Measurements from ENCODE around the gene DCAF17. TPM values are rescaled to one million over a fixed set of nuclear protein-coding genes. Genes with fewer than 3 reads are reported as not detected.

The DCAF17 gene
- total and polyA plus RNA-seq, 4 experiments from 2014 or later: 11.3 to 30.3 (median 19.5) TPM

GRCh38 chr2:171404261-171404660 lies 29.8 kb upstream of the DCAF17 start:
- no peak overlapping the region for H3K27ac ChIP-seq (ENCODE audit: low read depth, low read length)
- Mint-ChIP-seq H3K27ac (no peak overlapping the region), H3K4me3 (peak overlapping the region in 1 of 8 donors; percentile 36), H3K9me3 (peaks cover 3 to 9% (median 6%) of the 10 kb centered on the region in 8 donors), H3K27me3 (no peaks in the 10 kb centered on the region), H3K36me3 (peaks cover 1 to 12% of the 10 kb centered on the region in 2 donors), H3K4me1 (peaks cover 28 to 39% (median 33%) of the 10 kb centered on the region in 4 donors)
- no peaks in the 10 kb centered on the region for H3K9me3 ChIP-seq (ENCODE audit: control insufficient read depth in 1 of 2, low read length in 2 of 2)
- no peak for DNase-seq
- intact Hi-C loops (cut with micrococcal nuclease): no loop called here
- CTCF ChIA-PET (ENCODE audit: partially characterized antibody): no interaction called here
- H3K4me1 ChIP-seq (ENCODE audit: insufficient read depth, low read length): peaks cover 33% of the 10 kb centered on the region
- no peaks in the 10 kb centered on the region for H3K27me3 ChIP-seq (ENCODE audit: insufficient read depth, low read length)
- POLR2A ChIA-PET (ENCODE audit: partially characterized antibody): no interaction called here
- no peak overlapping the region for H3K4me3 ChIP-seq (ENCODE audit: low read length in 2 of 2)
- no peaks in the 10 kb centered on the region for H3K36me3 ChIP-seq (ENCODE audit: insufficient read depth, low read length)

GRCh38 chr2:171404719-171405118 lies 29.3 kb upstream of the DCAF17 start:
- Mint-ChIP-seq H3K27me3 (no peaks in the 10 kb centered on the region), H3K4me1 (peaks cover 27 to 43% (median 32%) of the 10 kb centered on the region in 4 donors), H3K36me3 (peaks cover 1 to 12% of the 10 kb centered on the region in 2 donors), H3K4me3 (no peak overlapping the region), H3K9me3 (peaks cover 3 to 9% (median 6%) of the 10 kb centered on the region in 8 donors), H3K27ac (peak overlapping the region in 2 of 7 donors; percentile 9 to 23)
- ChIA-PET POLR2A (ENCODE audit: partially characterized antibody) (no interaction called here), CTCF (ENCODE audit: partially characterized antibody) (no interaction called here)
- DNase-seq: no peak
- no peak overlapping the region for H3K4me3 ChIP-seq (ENCODE audit: low read length in 2 of 2)
- H3K36me3 ChIP-seq (ENCODE audit: insufficient read depth, low read length): no peaks in the 10 kb centered on the region
- H3K9me3 ChIP-seq (ENCODE audit: control insufficient read depth in 1 of 2, low read length in 2 of 2): no peaks in the 10 kb centered on the region
- intact Hi-C loops (cut with micrococcal nuclease): no loop called here
- H3K27me3 ChIP-seq (ENCODE audit: insufficient read depth, low read length): no peaks in the 10 kb centered on the region
- H3K27ac ChIP-seq (ENCODE audit: low read depth, low read length): no peak overlapping the region
- peaks cover 30% of the 10 kb centered on the region for H3K4me1 ChIP-seq (ENCODE audit: insufficient read depth, low read length)

DNA sequence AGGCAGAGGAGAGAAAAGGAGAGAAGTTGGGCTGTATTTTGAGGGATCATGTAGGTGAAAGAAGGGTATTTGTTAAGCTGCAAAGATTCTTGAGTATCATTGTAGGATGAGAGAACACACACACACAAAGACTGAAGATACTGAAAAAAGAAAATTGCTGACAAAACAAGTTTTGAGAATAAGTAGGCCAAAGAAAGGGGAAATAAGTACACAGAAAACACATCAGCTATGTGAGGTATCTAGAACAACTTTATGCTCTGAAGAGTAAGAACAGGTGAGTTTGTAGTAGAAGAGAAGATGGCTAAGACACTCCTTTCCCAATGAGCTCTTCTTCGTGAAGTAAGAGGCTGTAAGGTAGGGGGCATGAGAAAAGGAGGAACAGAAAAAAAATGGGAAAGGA lies 28.5 kb upstream of the DCAF17 start:
- intact Hi-C loops (cut with micrococcal nuclease): no loop called here
- H3K27ac Mint-ChIP-seq: peak overlapping the region in 4 of 7 donors; percentile 15 to 63 (median 28)
- no peak overlapping the region for H3K27ac ChIP-seq (ENCODE audit: low read depth, low read length)

GRCh38 chr2:171406044-171406443 lies 28.0 kb upstream of the DCAF17 start:
- Mint-ChIP-seq H3K9me3 (peaks cover 3 to 9% (median 6%) of the 10 kb centered on the region in 8 donors), H3K36me3 (peaks cover 1 to 12% of the 10 kb centered on the region in 2 donors), H3K27me3 (no peaks in the 10 kb centered on the region), H3K27ac (peak overlapping the region in 2 of 7 donors; percentile 23 to 63), H3K4me3 (no peak overlapping the region), H3K4me1 (peaks cover 27 to 37% (median 35%) of the 10 kb centered on the region in 4 donors)
- H3K36me3 ChIP-seq (ENCODE audit: insufficient read depth, low read length): no peaks in the 10 kb centered on the region
- DNase-seq: no peak
- CTCF ChIA-PET (ENCODE audit: partially characterized antibody): interaction anchor here (0.5 to 3.4 kb wide), 2 partner anchors 10 to 433 kb away, joined by 3 to 15 read pairs; no protein-coding TSS in a partner anchor
- no peaks in the 10 kb centered on the region for H3K9me3 ChIP-seq (ENCODE audit: control insufficient read depth in 1 of 2, low read length in 2 of 2)
- no peaks in the 10 kb centered on the region for H3K27me3 ChIP-seq (ENCODE audit: insufficient read depth, low read length)
- no peak overlapping the region for H3K27ac ChIP-seq (ENCODE audit: low read depth, low read length)
- POLR2A ChIA-PET (ENCODE audit: partially characterized antibody): interaction anchor here (0.6 kb wide), 1 partner anchor 74 kb away, joined by 3 read pairs; no protein-coding TSS in a partner anchor
- intact Hi-C loops (cut with micrococcal nuclease): no loop called here
- peaks cover 33% of the 10 kb centered on the region for H3K4me1 ChIP-seq (ENCODE audit: insufficient read depth, low read length)
- no peak overlapping the region for H3K4me3 ChIP-seq (ENCODE audit: low read length in 2 of 2)

More for the DNA sequence above, 28.5 kb upstream of the DCAF17 start:
- peaks cover 31% of the 10 kb centered on the region for H3K4me1 ChIP-seq (ENCODE audit: insufficient read depth, low read length)
- Mint-ChIP-seq H3K4me3 (peak overlapping the region in 1 of 8 donors; percentile 26), H3K36me3 (peaks cover 1 to 12% of the 10 kb centered on the region in 2 donors), H3K9me3 (peaks cover 3 to 9% (median 6%) of the 10 kb centered on the region in 8 donors), H3K4me1 (peaks cover 27 to 39% (median 33%) of the 10 kb centered on the region in 4 donors), H3K27me3 (no peaks in the 10 kb centered on the region)
- ChIA-PET POLR2A (ENCODE audit: partially characterized antibody) (no interaction called here), CTCF (ENCODE audit: partially characterized antibody) (interaction anchor here (3.4 kb wide), 1 partner anchor 11 kb away, joined by 15 read pairs; no protein-coding TSS in a partner anchor)
- H3K36me3 ChIP-seq (ENCODE audit: insufficient read depth, low read length): no peaks in the 10 kb centered on the region
- no peaks in the 10 kb centered on the region for H3K9me3 ChIP-seq (ENCODE audit: control insufficient read depth in 1 of 2, low read length in 2 of 2)
- DNase-seq: no peak
- no peaks in the 10 kb centered on the region for H3K27me3 ChIP-seq (ENCODE audit: insufficient read depth, low read length)
- H3K4me3 ChIP-seq (ENCODE audit: low read length in 2 of 2): no peak overlapping the region

- H3K27ac Mint-ChIP-seq: peak overlapping the region in 2 of 7 donors; percentile 68 to 71
- Histone ChIP-seq H3K4me1 (ENCODE audit: insufficient read depth, low read length) (peaks cover 33% of the 10 kb centered on the region), H3K36me3 (ENCODE audit: insufficient read depth, low read length) (no peaks in the 10 kb centered on the region), H3K4me3 (ENCODE audit: low read length in 2 of 2) (no peak overlapping the region), H3K9me3 (ENCODE audit: control insufficient read depth in 1 of 2, low read length in 2 of 2) (no peaks in the 10 kb centered on the region), H3K27me3 (ENCODE audit: insufficient read depth, low read length) (no peaks in the 10 kb centered on the region), H3K27ac (ENCODE audit: low read depth, low read length) (no peak overlapping the region)
- peaks cover 32 to 37% (median 34%) of the 10 kb centered on the region in 4 donors for H3K4me1 Mint-ChIP-seq
- H3K27me3 Mint-ChIP-seq: no peaks in the 10 kb centered on the region
- H3K36me3 Mint-ChIP-seq: peaks cover 1 to 4% of the 10 kb centered on the region in 2 donors
- ChIA-PET CTCF (ENCODE audit: partially characterized antibody) (interaction anchor here (3.4 kb wide), 1 partner anchor 9 kb away, joined by 15 read pairs; no protein-coding TSS in a partner anchor), POLR2A (ENCODE audit: partially characterized antibody) (no interaction called here)
- intact Hi-C loops (cut with micrococcal nuclease): no loop called here
- DNase-seq: peak in 2 of 5 donors; percentile 11 to 27
- no peak overlapping the region for H3K4me3 Mint-ChIP-seq
- peaks cover 0 to 3% (median under 1%) of the 10 kb centered on the region in 8 donors for H3K9me3 Mint-ChIP-seq
Measured at GRCh38 chr2:171407030-171407675, 26.9 kb upstream of the DCAF17 start.

DNA sequence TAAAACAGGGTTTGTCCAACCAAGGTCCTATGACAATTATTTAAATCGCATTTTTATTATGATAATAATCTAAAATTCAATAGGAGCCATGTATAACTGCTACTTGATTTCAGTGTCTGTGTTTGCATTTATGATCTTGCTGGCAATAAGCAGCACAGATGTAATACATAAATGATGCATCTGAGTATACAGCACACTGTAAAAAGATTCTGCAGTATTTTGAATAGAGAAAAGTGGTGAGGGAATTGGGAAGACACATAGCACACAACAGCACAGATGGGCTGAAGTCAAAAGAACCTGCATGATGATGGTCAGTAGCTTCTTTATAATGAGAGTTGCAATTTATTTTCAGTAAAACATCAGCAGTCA lies 26.4 kb upstream of the DCAF17 start:
- H3K4me1 Mint-ChIP-seq: peaks cover 31 to 37% (median 34%) of the 10 kb centered on the region in 4 donors
- no peak for DNase-seq
- H3K27ac ChIP-seq (ENCODE audit: low read depth, low read length): no peak overlapping the region
- H3K27ac Mint-ChIP-seq: no peak overlapping the region
- H3K4me1 ChIP-seq (ENCODE audit: insufficient read depth, low read length): peaks cover 33% of the 10 kb centered on the region
- peaks cover 0 to 3% (median 0%) of the 10 kb centered on the region in 8 donors for H3K9me3 Mint-ChIP-seq
- no peaks in the 10 kb centered on the region for H3K27me3 Mint-ChIP-seq
- H3K4me3 Mint-ChIP-seq: no peak overlapping the region
- peaks cover 0 to 3% of the 10 kb centered on the region in 2 donors for H3K36me3 Mint-ChIP-seq
- H3K4me3 ChIP-seq (ENCODE audit: low read length in 2 of 2): no peak overlapping the region
- POLR2A ChIA-PET (ENCODE audit: partially characterized antibody): no interaction called here
- intact Hi-C loops (cut with micrococcal nuclease): no loop called here
- no peaks in the 10 kb centered on the region for H3K9me3 ChIP-seq (ENCODE audit: control insufficient read depth in 1 of 2, low read length in 2 of 2)
- CTCF ChIA-PET (ENCODE audit: partially characterized antibody): interaction anchor here (3.4 kb wide), 1 partner anchor 9 kb away, joined by 15 read pairs; no protein-coding TSS in a partner anchor
- H3K36me3 ChIP-seq (ENCODE audit: insufficient read depth, low read length): no peaks in the 10 kb centered on the region
- no peaks in the 10 kb centered on the region for H3K27me3 ChIP-seq (ENCODE audit: insufficient read depth, low read length)

DNA sequence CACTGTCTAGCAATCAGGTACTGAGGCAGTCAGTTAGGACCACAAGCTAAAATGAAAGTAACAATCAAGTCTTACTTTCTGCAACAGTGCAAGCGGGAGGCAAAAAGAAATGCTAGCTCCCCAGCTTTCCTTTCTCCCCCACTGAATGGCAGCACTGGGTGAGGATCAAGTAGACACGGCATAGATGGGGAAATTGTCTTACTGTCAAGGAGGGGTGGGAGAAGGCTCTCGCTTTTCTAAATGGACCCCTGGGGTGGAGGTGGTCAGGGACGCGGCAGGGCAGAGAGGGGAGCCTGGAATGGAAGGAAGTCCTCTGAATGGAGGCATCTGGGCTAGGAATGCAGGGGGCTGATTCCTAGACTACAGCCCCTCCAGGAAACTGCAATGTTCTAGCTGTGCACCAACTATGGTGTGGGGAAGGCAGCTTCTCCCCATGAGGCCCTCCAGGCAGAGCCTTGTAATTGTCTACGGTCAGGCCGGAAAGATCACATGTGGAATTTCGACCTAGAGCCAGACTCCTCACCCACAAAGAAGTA lies 24.5 kb upstream of the DCAF17 start:
- no peaks in the 10 kb centered on the region for H3K36me3 ChIP-seq (ENCODE audit: insufficient read depth, low read length)
- no peak overlapping the region for H3K4me3 ChIP-seq (ENCODE audit: low read length in 2 of 2)
- peak overlapping the region; percentile 74 to 88 (median 78) for H3K4me3 Mint-ChIP-seq
- H3K4me1 Mint-ChIP-seq: peaks cover 26 to 35% (median 27%) of the 10 kb centered on the region in 4 donors
- no peaks in the 10 kb centered on the region for H3K9me3 ChIP-seq (ENCODE audit: control insufficient read depth in 1 of 2, low read length in 2 of 2)
- DNase-seq: no peak
- H3K27ac Mint-ChIP-seq: peak overlapping the region in 4 of 7 donors; percentile 50 to 84 (median 67)
- POLR2A ChIA-PET (ENCODE audit: partially characterized antibody): no interaction called here
- no peaks in the 10 kb centered on the region for H3K27me3 ChIP-seq (ENCODE audit: insufficient read depth, low read length)
- CTCF ChIA-PET (ENCODE audit: partially characterized antibody): interaction anchor here (0.5 to 2.0 kb wide), 5 partner anchors 11 to 437 kb away, joined by 3 to 9 read pairs (median 4); no protein-coding TSS in a partner anchor
- H3K36me3 Mint-ChIP-seq: peaks cover 0 to 3% of the 10 kb centered on the region in 2 donors
- no peaks in the 10 kb centered on the region for H3K27me3 Mint-ChIP-seq
- intact Hi-C loops (cut with micrococcal nuclease): no loop called here
- H3K27ac ChIP-seq (ENCODE audit: low read depth, low read length): no peak overlapping the region
- peaks cover 0 to 3% (median 0%) of the 10 kb centered on the region in 8 donors for H3K9me3 Mint-ChIP-seq
- peaks cover 27% of the 10 kb centered on the region for H3K4me1 ChIP-seq (ENCODE audit: insufficient read depth, low read length)
